GM18868 (cell line): ENCODE results near the gene RBM17.
"Not testable (repeated sequence)": the region's sequence is repeated elsewhere in the genome, so short reads cannot be mapped to it uniquely, and the experiment has no call there.

ENCODE experiments used
- ATAC-seq: cut with Tn5 transposase; IDR thresholded peaks from one replicate; pipeline ENCODE4 v1.9.1; 2021; ENCODE audit warnings: mild to moderate bottlenecking, moderate library complexity; ENCODE audit not compliant: unreplicated experiment

The RBM17 gene

DNA sequence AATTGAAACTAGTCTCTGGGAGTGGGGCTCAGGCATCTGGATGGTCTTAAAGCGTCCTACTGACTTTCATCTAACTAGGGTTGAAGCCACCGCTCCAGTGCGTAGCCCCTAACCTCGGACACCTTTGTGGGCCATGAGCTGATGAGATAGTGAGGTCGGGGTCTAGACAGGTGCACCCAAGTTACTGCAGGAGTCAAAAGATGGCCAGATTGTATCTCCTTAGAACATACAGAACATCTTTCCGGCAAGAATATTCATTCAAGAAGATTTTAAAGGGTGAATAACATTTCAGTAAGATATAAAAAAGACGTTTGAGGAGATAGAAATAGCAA is 20.6 kb downstream of the RBM17 start:
- no peak for ATAC-seq

DNA sequence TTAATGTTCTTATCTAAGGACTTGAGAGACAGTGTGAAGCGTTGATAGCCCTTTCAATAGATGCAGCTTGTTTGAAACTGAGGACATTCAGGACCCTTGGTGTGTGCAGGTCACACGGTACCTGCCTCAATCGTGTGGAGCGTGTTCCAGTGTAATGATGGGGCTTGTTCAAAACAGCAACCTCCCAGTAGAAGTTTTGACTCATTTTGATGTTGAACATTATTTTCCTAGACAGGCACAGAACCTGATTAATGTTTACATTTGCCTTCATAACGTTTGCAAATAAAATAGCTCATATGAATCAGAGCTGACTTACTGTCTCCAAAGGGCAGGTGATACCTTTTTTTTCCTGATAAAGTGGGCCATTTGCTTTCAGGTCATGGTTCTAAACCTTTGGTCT is 21.3 kb downstream of the RBM17 start:
- no peak for ATAC-seq

DNA sequence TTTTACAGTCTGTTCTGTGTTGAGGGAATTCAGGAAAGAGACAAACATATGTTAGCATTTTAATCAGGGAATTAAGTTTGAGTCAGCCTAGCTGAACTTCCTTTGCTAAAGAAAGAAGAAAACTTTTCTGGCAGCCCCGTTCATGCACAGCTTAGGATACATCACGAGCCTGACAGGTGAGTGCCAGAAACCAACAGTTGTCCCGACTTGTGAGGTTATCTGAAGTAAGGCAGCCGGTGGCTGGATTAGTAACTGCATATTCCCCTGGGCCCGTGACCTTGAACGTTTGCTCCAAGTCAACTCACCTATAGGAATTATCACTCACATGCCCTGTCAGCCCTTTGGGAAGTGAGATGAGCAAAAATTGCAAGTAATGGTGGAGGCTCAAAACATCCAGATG is 24.1 kb downstream of the RBM17 start:
- no peak for ATAC-seq

DNA sequence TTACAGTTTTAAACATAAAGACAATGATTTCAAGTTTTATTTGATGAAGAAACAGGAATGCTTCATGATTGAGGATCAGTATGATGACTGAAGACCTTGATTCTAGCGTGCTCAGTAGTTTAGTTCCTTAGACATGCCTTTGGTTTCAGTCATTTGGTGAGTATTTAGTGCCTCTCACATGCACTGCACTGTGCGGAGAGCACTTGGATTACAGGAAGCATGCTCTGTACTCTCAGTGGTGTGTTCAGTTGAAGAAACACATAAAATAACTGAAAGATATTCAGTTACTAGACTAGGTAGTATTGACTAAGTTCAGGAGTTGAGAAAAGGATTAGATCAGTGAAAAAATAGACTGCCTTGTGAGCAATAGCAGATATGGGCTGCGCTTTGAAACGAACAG is 25.5 kb downstream of the RBM17 start:
- ATAC-seq = no peak

DNA sequence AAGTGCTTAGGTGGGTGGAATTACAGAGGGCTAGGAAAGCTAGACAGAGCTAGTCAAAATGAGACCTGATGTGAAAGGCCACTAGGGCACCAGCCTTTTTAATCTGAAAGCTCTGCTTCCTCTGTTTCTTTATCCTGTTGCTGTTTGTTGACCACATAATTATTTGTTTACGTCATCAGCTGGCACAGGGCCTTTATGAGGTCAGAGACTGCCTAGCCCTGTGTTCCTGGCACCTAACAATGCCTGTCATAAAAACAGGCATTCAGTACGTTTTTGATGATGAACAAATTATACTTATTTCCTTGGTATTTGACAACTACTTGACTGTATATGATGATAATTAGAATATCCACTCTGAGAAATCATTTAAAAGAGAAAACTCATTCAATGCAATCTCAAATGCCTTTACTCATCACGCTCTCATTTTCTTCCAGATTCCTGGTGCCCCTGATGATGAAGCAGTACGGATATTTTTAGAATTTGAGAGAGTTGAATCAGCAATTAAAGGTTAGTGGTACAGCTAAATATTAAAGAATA is 26.0 kb downstream of the RBM17 start:
- no peak for ATAC-seq

DNA sequence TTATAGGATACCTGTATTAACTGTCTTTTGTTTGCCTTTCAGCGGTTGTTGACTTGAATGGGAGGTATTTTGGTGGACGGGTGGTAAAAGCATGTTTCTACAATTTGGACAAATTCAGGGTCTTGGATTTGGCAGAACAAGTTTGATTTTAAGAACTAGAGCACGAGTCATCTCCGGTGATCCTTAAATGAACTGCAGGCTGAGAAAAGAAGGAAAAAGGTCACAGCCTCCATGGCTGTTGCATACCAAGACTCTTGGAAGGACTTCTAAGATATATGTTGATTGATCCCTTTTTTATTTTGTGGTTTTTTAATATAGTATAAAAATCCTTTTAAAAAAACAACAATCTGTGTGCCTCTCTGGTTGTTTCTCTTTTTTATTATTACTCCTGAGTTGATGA is 26.6 kb downstream of the RBM17 start:
- no peak for ATAC-seq

DNA sequence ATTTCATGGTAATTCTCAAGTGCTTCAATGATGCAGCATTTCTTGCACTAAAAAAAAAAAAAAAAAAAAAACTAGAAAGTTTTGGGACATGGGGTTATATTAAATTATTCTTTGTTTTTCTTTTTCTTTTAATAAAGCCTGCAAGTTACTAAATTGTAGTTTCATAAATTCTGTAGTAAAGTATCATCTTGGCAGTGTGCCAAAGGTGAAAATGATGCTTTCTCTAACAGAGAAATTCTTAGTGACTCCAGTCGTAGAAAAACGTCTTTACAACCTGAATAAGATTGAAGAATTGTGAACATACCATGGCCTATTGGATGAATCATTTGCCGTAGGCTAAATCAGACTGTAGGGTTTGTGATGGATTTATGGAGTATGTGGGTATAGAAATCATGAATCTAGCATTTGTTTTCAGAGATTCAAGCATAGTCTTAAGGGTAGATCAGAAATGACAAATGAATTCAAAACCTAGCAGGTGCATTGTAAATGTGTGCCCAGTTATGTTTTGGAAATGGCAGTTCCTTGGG is 27.1 kb downstream of the RBM17 start:
- no peak for ATAC-seq

DNA sequence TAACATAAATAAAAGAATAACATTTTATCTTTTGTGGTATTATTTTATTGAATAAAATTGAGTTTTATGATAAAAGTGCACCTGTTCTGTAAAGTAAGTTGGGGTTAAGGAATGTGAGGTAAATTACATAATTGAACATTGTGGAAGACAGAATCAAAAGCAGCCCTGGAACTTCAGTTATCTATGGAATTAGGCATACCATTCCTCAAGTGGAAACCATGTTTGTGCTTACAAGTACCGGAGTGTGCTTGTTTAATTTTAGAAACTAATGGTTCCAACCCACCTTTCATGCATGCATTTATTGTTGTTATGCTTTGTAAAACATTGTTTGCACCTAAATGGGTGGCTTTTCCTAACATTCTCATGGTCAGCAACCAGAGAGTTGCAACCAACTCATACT is 28.0 kb downstream of the RBM17 start:
- no peak for ATAC-seq

DNA sequence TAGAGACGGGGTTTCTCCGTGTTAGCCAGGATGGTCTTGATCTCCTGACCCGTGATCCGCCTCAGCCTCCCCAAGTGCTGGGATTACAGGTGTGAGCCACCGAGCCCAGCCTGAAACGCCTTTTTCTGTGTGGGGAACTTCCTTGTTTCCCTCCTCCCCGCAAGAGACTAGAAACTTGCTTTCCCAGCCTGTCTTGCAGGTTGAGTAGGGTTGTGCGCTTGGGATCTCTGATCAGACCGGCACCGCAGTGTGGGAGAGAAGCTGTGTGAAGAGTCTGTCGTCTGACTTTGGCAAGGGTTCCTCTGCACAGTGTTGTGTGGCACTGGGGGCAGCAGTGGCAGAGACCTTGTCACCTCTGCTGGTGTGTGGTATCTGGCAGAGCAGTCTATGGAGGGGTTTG is 28.9 kb downstream of the RBM17 start:
- ATAC-seq = no peak

DNA sequence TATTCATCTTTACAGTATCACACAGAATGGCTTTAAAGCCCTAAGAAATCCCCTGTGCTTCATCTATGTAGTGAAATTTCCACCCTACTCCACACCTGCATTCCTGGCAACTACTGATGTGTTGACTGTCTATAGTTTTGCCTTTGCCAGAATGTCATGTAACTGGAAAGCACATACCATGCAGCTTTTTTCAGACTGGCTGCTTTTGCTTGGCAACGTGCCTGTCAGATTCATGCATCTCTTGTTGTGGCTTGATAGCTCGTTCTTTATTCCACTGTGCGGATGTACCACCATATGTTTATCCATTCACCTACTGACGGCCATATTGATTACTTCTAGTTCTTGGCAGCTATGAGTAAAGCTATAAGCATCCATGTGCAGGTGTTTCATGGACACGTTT is 30.6 kb downstream of the RBM17 start:
- no peak for ATAC-seq

DNA sequence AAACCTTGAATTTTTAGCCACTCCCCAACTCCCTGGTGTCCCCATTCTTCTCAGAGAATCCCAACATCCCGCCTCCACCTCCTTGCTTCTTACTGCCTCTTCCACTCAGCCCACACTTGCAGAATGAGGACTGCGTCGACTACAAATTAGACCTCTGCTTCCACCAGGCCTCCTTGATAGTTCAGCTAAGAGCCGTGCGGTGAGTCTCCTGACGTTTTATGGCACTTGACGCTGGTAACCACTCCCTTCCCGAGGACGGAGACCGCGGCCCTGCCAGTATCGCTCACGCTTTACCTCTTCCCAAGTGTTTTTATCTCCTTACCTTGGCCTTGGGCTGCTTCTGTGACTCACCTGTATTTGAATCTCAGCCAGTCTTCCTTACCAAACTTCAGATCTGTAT is 31.1 kb downstream of the RBM17 start:
- no peak for ATAC-seq

DNA sequence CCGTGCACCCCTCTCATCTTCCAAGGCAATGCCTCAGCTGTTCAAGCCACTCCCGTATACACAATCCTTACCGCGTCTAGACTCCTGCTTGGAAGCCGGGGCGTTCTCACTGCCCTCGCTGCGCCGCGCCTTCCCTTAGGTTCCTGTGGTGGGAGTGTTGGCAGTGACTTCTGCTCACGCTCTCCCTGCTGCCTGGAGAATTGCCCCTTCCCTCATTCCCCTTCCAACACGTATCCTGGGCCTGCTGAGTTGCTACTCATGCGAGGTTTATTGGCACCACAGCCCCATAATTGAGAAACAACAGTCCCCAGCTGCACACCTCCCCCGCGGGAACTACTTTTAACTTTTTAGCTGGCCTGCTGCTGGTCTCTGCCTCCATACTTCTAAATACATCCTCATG is 31.9 kb downstream of the RBM17 start:
- no peak for ATAC-seq

DNA sequence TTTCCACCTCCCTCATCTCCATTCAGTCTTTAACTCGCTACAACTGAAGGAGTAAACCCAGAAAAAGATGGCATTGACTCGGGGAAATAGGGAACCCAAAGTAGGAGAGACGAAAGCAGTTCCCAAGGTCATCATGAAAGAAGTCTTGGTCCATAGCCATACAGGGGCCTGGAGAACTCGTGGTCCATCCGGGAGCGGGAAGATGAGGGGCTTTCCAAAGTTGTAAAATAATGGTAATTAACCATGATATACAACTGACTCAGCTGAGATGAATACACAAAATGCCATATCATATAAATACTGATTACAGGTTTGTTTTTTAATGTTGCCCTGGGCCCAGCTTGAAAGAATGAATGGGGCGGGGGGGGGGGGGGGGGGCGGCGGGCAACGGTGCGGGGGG is 32.3 kb downstream of the RBM17 start:
- ATAC-seq = no peak

DNA sequence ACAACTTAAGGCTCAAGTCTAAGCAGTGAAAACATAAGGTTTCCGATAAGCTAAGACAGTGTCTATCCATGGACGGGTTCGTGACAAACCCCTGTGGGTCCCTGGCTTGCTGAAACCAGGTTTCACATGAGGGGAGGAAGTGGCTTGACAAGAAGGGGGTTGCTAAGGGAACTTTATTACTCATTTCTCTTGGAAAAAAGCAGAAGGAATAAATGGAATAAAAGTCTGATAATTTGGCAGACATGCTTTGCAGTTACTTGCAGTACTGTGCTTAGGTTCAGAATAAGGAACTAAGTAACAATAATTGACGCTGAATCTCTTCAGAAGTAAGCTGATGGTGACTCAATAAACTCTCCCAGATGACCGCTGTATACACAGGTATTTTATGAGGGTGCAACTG is 34.7 kb downstream of the RBM17 start:
- no peak for ATAC-seq

DNA sequence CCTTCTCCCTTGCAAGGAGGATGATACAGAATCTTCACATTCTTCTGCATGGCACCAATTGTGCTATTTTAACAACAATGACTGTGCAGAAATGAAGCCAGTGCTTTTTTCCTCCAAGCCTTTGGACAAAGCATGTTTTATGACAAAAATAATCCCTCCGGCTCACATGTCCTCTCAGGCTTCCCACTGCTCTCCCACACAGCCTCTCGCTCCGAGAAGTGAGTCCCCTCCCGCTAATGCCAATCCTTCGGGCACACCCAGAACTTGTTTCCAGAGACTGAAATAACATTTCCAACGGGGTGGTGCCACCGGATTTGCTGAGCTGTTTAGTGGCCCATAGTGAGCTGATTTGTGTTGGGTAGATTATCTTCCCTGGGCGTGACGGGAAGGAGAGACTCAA is 35.8 kb downstream of the RBM17 start:
- no peak for ATAC-seq

DNA sequence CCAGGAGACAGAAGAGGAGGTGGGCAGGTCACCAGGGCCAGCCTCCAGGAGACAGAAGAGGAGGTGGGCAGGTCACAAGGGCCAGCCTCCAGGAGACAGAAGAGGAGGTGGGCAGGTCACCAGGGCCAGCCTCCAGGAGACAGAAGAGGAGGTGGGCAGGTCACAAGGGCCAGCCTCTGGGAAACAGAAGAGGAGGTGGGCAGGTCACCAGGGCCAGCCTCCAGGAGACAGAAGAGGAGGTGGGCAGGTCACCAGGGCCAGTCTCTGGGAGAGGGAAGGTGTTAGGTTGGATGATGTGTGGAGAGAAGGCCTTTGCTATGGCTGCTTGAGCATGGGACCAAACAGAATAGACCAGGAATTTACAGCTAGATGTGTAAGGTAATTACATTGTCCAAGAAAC is 38.6 kb downstream of the RBM17 start:
- ATAC-seq = not testable (repeated sequence)

DNA sequence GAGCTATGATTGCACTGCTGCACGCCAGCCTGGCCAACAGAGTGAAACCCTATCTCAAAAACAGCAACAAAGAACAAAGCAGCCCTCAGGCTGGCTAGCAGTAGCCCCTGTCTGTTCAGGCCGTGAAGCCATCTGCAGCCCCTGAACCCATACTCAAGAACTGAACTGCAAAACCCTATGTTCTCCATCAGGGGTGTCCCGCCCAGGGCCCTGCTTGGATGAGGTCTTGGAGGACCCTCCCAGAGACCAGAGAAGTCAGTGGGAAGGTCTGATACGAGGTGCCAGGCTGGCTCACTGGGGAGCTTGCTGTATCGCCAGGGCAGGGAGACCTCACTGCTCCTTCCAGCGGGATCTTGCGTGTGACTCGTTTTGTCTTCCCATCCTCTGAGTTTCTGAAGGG is 39.3 kb downstream of the RBM17 start:
- ATAC-seq = no peak

DNA sequence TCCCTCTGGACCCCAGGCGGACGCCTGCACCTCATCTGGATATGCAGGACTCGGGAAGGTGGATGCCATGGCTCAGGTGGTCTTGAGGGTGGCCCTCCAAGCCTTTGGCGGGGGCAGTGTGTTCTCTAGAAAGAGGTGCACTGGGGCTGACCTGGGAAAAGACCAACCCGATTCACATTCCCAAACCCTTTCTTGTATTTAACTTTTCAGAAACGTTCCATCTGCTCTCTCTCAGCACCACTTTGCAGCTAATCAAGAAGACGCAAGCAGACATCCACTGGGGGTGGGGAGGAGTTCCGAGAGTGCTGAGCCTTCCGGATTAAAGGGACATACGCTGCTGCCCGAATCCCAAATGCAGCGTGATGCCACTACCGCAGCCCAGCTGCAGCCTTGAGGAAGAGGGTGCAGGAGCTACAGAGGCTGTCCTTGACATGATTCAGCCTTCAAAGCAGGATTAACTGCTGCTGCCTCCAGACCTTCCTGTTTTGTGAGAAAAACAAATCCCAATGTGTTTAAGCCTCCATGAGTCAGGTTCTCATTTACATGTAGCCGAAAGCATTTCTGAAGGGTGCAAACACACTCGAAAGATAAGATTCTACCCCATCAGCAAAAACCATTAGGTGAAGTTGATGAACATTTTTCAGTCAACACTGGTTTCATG is 39.9 kb downstream of the RBM17 start:
- ATAC-seq = no peak

DNA sequence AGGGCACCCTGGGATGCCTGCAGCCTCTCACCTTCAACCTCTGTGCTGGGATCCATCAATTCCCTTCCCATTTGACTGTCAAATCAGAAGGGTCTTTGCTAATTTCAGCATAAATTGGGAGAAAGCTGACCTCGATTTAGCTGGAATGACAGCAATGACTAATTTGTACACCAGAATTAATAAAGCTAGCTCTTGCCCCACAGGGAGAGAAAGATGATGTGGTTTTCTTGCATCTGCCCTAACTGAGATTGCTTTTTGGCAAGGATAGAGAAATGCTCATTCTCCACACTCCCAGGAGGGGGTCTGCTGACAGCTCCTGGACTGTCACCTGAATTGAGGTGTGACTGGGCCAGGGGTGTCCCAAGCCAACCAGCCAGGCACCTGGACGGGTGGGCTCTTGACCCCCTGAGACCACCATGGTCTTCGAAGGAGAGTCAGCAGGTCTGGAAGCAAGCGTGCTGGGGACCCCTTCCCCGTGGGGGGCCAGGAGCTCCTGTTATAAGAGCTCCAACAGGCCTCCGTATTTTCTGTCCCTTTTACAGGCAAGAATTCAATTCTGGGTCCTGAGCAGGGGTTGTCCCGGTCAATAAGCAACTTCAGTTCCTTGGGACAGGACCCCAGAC is 42.1 kb downstream of the RBM17 start:
- no peak for ATAC-seq

DNA sequence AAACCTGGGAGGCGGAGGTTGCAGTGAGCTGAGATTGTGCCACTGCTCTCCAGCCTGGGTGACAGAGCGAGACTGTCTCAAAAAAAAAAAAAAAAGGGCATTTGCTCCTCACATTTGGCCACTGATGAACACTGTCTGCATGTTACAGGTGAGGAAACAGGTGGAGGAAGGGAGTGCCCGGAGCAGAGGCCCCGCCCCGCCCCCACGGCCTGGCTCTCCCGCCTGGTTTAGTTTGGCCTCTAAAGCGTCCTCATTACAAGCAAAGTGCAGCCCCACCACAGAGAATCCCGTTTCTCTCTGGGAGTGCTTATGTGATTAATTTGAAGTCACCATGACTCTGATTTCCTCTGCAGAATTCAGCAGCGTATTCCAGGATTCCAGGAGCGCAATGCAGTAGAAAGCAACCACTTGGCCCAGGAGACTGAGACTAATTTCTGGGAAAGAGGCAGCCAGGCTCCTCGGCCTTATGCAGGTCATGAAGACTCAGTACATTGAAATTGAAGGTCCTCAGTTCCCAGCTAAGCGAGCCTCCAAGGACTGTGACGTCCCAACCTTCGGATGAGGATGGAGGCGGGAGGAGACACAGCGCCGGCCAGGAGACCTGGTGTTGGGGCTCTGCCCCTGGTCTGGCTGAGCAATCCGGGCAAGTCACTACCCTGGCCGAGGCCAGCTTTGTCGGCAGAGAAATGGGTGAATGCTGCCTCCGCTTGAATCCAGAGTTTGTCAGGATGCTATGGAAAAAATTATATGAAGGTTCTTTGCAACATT is 44.7 kb downstream of the RBM17 start:
- ATAC-seq = no peak

DNA sequence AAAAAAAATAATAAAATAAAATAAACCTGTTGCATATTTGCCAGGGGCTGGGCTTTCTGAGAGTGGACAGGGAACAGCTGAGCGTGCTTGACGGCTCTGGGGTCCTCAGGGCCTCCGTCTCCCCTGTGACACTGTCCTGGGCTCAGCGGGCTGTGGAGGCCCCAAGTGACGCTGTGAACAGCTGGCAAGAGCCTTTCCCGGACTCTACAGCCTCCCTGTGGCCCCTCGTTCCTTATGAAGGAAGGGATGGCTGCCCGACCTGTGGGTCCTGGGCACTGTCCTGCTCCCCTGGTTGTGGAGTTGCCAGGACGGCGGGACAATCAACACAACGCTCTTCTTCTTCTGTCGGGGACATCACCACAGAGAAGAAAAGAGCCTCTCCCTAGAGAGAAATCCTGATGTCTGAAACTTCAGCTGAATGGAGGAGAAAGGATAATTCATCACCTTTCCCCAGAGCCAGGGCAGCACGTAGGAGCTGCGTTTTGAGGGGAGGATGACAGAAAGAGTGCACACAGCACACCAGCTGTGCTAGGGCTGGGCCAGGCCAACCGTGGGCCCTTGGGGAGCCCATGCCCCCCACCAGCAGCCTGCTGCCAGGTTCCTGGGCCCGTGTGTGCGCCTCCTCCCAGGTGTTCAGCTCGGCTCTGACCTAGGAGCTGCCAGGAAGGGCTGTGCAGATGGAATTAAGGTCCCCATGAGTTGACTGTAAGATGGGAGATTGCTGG is 45.4 kb downstream of the RBM17 start:
- ATAC-seq = no peak
